ENCODE results near the gene ARMC9. TPM values are rescaled to one million over a fixed set of nuclear protein-coding genes. Genes with fewer than 3 reads are reported as not detected.

The ARMC9 gene
- total RNA-seq (10 to 100 TPM; 47.5 to 49.7 TPM), polyA plus RNA-seq (ENCODE audit: insufficient read depth, low read depth, low replicate concordance) (35.0 TPM)
- long read RNA-seq, donor 1, partial matches to known transcripts = 8 of 9 reads
- long read RNA-seq, donor 1, other reads (novel, unspliced or antisense) = 0 of 9 reads
- long read RNA-seq, donor 2, partial matches to known transcripts = 0 of 1 reads
- long read RNA-seq, donor 2, other reads (novel, unspliced or antisense) = 0 of 1 reads

DNA sequence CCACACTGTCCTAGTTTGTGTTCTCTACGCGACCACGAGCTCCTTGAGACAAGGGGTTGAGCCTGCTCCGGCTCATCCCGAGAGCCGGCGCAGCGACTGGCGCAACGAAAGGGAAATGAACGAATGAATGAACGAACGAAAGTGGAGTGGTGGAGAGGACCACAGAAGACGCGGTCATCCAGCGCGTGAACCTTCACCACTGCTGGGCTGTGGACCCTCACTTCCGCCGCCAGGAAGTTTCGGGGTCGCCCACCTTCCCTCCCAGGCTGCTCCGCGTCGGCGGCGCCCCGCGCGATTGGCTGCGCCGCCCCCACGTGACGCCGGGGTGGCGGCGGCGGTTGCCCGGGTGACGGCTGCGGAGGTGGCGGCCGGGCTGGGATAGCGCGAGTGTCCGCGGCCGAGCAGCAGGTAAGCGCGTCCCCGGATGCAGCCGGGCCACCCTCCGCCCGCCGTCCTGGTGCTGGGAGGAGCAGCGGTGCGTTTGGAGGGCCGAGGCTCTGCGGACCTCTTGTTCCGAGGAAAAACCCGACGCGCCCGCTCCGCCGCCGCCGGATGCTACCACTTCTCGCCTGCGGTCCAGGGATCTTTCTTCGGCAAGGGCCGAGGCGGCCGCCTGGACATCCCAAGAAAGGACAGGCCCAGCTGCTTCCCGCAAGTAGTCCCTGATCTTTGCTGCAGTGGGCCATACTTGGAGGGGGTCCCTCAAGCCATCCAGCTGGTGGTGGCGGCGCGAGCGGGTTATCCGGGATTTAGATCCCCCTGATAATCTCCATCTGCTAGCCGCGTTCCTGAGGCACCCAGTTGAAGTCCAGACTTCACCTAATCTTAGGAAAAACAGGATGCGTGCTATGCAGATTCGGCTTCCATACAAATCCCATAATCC, at the start of gene ARMC9:
Gene ARMC9, plus strand, starts transcription at position 341 of the 883 bp plus-strand sequence. CDS start 7,608 bp downstream, outside the sequence.
- H3K4me3 ChIP-seq = peak within 1 kb of the TSS; percentile 86 to 87
- no peaks in the 10 kb centered on the region for H3K36me3 ChIP-seq (ENCODE audit: low read depth, missing control alignments)
- intact Hi-C loops (cut with DNase I; ENCODE audit: low total_unique reads) = loop anchor here (10.0 kb wide), 1 partner anchor 84 kb away; no protein-coding TSS in a partner anchor
- no peaks in the 10 kb centered on the region for H3K27me3 ChIP-seq
- TF ChIP-seq POLR2A (IDR thresholded peaks at IDR 0.05) (no peak), CTCF (IDR thresholded peaks at IDR 0.05) (no peak)
- H3K9me3 ChIP-seq = no peaks in the 10 kb centered on the region
- H3K27ac ChIP-seq = peak within 1 kb of the TSS; percentile 32 to 52
- H3K4me1 ChIP-seq = peaks cover 5% of the 10 kb centered on the region
- 0% methylated on average over 22 to 44 of the region's 83 CpGs for WGBS, 2 donors
- peak; percentile 86 for DNase-seq

DNA sequence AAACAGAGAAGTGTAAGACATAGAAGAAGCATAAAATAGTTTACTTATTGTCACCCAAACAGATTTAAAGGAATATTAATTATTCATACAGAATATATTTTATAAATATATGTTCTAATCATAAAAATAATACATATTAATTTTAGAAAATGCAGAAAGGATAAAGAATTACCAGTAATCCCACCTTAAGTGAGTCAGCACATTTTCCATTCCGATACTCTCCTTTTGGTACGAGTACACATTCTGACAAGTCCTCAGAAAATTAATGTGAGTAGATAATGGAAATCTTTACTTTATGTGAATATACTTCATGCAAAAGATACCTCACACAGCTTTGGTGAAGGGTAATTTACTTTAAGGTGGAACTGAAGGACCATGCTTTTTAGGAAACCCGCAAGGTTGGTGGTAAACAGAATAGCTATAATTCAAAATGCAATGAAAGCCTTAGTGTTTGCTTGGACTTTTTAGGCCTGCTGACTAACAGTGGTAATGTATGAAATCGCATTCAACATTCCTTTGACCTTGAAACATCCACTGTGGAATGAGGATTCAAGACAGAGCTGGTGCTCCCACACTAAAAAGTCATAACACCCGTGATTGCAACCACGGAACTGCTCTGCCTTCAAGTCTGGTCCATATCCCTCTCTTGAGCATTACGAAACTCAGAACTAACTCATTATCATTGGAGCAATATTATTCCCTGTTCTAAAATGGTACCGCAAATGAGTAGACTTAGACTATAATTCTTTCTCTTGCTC, 45.5 kb upstream of the ARMC9 start:
- 66 to 68% methylated on average over 8 of the region's 8 CpGs for WGBS, 2 donors

GRCh38 chr2:231159306-231159705, 39.1 kb upstream of the ARMC9 start:
- Histone ChIP-seq H3K36me3 (ENCODE audit: low read depth, missing control alignments) (no peaks in the 10 kb centered on the region), H3K4me1 (peaks cover 11% of the 10 kb centered on the region), H3K27me3 (no peaks in the 10 kb centered on the region), H3K27ac (peak overlapping the region; percentile 9 to 23), H3K9me3 (no peaks in the 10 kb centered on the region), H3K4me3 (no peak overlapping the region)
- no peak for TF ChIP-seq CTCF (IDR thresholded peaks at IDR 0.05)
- no peak for TF ChIP-seq POLR2A (IDR thresholded peaks at IDR 0.05)
- intact Hi-C loops (cut with DNase I; ENCODE audit: low total_unique reads) = no loop called here
- no peak for DNase-seq

More for the DNA sequence above, 45.5 kb upstream of the ARMC9 start:
- TF ChIP-seq CTCF (IDR thresholded peaks at IDR 0.05) = no peak
- no peak for TF ChIP-seq POLR2A (IDR thresholded peaks at IDR 0.05)
- Histone ChIP-seq H3K27ac (no peak overlapping the region), H3K4me3 (no peak overlapping the region), H3K9me3 (no peaks in the 10 kb centered on the region), H3K27me3 (no peaks in the 10 kb centered on the region), H3K4me1 (no peaks in the 10 kb centered on the region), H3K36me3 (ENCODE audit: low read depth, missing control alignments) (no peaks in the 10 kb centered on the region)
- DNase-seq = no peak
- intact Hi-C loops (cut with DNase I; ENCODE audit: low total_unique reads) = no loop called here

DNA sequence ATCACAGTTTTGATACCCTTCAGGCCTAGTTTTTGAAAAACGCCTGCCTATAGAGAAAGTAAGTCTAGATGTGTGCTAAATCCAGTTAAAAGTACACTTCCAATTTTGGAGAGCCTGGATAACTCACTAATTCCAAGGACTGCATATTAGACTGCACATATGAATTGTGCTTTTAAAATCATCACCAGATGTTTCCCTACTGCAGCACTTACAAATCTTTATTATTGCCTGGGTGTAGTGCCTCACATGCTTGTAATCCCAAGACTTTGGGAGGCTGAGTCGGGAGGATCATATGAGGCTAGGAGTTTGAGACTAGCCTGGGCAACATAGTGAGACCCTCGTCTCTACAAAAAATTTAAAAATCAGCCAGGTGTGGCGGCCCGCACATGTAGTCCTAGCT, 37.7 kb upstream of the ARMC9 start:
- 89 to 93% methylated on average over 5 of the region's 5 CpGs for WGBS, 2 donors
- H3K36me3 ChIP-seq (ENCODE audit: low read depth, missing control alignments) = no peaks in the 10 kb centered on the region
- H3K27me3 ChIP-seq = no peaks in the 10 kb centered on the region
- no peak overlapping the region for H3K27ac ChIP-seq
- no peaks in the 10 kb centered on the region for H3K9me3 ChIP-seq
- DNase-seq = no peak
- intact Hi-C loops (cut with DNase I; ENCODE audit: low total_unique reads) = no loop called here
- TF ChIP-seq CTCF (IDR thresholded peaks at IDR 0.05) (no peak), POLR2A (IDR thresholded peaks at IDR 0.05) (no peak)
- no peak overlapping the region for H3K4me3 ChIP-seq
- peaks cover 11% of the 10 kb centered on the region for H3K4me1 ChIP-seq

Measured in testis (tissue), 5 donors.